GM18873 (cell line): ENCODE results near the gene PTPN12.
"Not testable (repeated sequence)": the region's sequence is repeated elsewhere in the genome, so short reads cannot be mapped to it uniquely, and the experiment has no call there.

Experiments used
- ATAC-seq: cut with Tn5 transposase; IDR thresholded peaks from one replicate; pipeline ENCODE4 v1.9.1; 2021; ENCODE audit warnings: mild to moderate bottlenecking, moderate library complexity, moderate number of reproducible peaks; ENCODE audit not compliant: unreplicated experiment, low FRiP score

Gene PTPN12

DNA sequence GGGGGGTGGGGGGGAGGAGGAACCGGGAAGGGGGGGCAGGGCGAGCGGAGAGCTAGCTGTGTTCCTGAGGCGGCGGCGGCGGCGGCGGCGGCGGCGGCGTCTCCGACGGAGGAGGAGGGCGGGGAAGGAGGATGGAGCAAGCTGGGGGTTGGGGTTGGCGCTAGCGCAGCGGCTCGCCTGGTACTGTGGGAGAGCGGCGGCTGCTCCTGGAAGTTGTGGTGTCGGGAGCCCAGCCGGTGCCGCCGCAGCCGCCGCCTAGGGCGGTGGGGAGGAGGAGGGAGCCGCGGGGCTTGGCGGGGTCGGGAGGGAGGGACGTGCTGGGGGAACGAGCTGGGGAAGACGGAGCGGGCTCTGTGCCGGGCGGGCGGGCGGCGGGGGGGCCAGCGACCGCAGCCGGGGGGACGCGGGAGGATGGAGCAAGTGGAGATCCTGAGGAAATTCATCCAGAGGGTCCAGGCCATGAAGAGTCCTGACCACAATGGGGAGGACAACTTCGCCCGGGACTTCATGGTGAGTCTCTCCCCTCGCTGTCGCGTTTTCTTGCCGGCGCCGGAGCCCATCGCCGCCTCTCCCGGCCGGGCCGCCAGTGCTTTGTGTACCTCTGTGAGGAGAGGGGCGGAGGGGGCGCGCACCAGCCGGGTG, at the start of gene PTPN12:
Gene PTPN12 (plus strand): TSS at position 160 of the 642 bp plus-strand sequence. CDS start 252 bp downstream, at position 412.
- peak; percentile 15 for ATAC-seq

- ATAC-seq, result no peak
Measured at GRCh38 chr7:77488986-77489385, 48.1 kb upstream of the PTPN12 start.

GRCh38 chr7:77497079-77497478, 40.0 kb upstream of the PTPN12 start:
- ATAC-seq, result no peak

GRCh38 chr7:77498659-77499379, 38.3 kb upstream of the PTPN12 start:
- ATAC-seq, result no peak

GRCh38 chr7:77501192-77501515, 35.9 kb upstream of the PTPN12 start:
- no peak for ATAC-seq

- no peak for ATAC-seq
Measured at GRCh38 chr7:77504951-77505350, 32.1 kb upstream of the PTPN12 start.

- no peak for ATAC-seq
Measured at GRCh38 chr7:77506899-77507298, 30.2 kb upstream of the PTPN12 start.

DNA sequence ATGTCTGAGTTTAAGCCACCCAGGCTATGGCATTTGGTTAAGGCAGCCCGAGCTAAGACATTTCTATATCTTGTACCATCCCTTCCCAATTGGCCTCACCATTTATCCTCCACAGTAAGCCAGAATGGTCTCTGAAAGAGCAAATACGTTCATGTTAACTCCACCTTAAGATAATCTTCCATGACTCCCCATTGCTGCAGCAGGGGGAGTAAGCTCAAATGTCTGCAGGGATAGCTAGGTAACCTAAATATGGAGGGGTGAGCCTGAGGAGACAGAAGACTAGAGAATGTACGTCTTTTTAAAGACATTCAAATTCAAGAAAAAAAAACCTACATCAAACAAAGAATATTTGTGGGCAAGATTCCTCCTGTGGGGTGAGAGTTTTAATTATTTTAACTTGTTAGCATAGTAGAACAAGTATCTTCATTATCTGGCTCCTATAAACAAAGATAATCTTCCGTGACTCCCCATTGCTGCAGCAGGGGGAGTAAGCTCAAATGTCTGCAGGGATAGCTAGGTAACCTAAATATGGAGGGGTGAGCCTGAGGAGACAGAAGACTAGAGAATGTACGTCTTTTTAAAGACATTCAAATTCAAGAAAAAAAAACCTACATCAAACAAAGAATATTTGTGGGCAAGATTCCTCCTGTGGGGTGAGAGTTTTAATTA, 24.0 kb upstream of the PTPN12 start:
- not testable (repeated sequence) for ATAC-seq

DNA sequence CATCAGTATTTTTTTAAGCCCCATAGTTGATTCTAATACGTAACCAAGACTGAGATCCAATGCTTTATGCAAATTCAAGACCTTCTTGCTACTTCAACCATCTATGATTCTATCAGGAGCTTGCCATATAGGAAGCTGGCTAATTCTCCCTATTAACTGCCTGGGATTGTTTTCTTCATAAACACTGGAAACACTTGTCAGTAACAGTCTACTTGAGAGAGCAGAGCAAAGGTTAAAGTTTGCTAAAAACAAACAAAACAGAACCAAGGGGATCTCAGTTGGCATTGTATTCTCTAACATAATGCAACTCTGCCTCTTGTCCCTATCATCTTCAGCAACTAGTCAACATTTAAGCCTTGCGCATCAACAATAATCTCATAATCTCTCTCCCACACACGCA, 21.0 kb upstream of the PTPN12 start:
- ATAC-seq, result no peak

- ATAC-seq, result no peak
Measured at GRCh38 chr7:77520261-77520660, 16.8 kb upstream of the PTPN12 start.

DNA sequence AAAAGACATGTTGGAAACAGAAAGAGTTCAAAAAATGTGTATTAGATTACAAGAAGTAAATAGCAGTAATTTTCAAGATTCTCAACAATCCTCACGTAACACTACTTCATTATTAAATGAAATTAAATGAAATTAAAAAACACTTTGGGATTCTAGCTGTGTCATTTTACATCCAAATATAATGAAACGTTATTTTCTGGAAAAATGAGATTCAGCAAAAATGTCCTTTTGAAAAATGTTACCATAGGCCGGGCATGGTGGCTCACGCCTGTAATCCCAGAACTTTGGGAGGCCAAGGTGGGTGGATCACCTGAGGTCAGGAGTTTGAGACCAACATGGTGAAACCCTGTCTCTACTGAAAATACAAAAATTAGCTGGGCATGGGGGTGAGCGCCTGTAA, 15.6 kb upstream of the PTPN12 start:
- ATAC-seq, result not testable (repeated sequence)

GRCh38 chr7:77524731-77525130, 12.4 kb upstream of the PTPN12 start:
- no peak for ATAC-seq

DNA sequence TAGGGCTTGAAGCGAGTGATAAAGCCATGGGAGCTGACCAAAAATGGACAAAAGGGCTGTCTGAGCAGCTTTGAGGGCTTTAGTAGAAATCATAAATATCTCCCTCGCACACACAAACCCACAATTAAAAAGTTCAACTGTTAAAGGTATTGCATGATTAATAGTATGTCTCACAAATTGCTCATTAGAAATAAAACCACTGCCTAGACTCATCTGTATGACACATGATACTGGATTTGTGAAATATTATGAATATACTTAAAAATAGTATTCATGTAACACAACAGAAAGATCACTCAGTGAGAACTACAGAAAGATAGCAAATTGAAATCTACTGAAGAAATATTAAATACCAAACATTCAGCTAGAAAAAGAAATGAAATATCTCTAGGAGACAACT, 11.9 kb upstream of the PTPN12 start:
- ATAC-seq, result no peak

- ATAC-seq, result no peak
Measured at GRCh38 chr7:77528368-77528767, 8.7 kb upstream of the PTPN12 start.

DNA sequence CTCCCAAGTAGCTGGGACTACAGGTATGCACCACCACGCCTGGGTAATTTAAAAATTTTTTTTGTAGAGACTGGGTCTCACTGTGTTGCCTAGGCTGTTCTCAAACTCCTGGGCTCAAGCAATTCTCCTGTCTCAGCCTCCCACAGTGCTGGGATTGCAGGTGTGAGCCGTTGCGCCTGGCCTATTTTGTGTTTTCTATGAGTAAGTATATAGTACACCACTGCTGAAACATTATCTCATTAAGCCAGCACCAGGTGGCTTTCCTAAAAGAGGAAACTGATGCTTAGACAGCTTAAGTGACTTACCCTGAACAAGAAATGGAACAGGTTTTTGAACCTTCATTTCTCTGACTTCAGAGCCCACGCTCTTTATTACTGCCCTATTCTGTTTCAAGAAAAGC, 7.8 kb upstream of the PTPN12 start:
- ATAC-seq, result no peak

GRCh38 chr7:77531038-77531437, 6.1 kb upstream of the PTPN12 start:
- no peak for ATAC-seq

GRCh38 chr7:77532247-77532646, 4.8 kb upstream of the PTPN12 start:
- ATAC-seq, result no peak

- ATAC-seq, result not testable (repeated sequence)
Measured at GRCh38 chr7:77532732-77533131, 4.4 kb upstream of the PTPN12 start.

DNA sequence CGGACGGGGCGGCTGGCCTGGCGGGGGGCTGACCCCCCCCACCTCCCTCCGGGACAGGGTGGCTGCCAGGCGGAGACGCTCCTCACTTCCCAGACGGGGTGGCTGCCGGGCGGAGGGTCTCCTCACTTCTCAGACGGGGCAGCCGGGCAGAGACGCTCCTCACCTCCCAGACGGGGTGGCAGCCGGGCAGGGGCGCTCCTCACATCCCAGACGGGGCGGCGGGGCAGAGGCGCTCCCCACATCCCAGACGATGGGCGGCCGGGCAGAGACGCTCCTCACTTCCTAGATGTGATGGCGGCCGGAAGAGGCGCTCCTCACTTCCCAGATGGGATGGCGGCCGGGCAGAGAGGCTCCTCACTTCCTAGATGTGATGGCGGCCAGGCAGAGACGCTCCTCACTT, 3.0 kb upstream of the PTPN12 start:
- ATAC-seq, result not testable (repeated sequence)

- no peak for ATAC-seq
Measured at GRCh38 chr7:77536017-77536412, 1.1 kb upstream of the PTPN12 start.

DNA sequence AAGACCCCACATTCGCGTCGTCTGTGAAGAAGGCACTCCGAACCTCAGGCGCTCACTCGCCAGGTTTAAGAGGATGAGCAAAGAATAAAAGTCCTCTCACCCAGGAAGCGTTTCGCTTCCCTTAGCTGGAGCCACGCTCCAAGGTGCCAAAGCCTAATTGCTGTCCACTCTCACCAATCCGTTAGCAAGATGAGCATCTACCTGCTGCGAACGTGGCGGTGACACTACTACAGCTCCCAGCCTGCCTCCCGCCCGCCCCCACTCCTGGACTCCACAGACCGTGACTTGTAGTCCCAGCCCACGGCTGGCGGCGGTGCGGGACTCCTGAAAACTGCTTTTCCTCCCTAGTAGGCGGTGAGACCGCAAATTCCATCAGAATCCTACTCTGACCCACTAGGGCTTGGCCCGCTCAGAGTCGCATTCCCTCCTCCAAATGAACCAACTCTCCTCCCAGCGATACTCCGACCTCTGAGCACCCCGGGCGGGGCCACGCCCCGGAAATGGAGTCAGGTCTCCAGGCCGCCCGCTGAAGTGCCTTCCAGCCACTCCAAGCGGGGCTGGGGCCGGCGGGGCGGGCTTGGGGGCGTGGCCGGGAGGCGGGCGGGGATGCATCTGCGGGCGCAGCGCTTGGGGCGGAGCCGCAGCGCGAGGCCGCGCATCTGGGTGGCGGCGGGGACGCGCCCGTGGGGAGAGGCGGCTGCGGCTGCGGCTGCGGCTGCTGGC, 521 bp upstream of the PTPN12 start:
- ATAC-seq, result peak; percentile 93
